BLaER1 (cell line): ENCODE measurements around the gene LBHD2.

Experiments
- H3K27ac ChIP-seq: shearing (Covaris generic); formaldehyde crosslinking; 2 replicates; pipeline ENCODE4 v1.8.1; 2022
- H3K27me3 ChIP-seq: shearing (Covaris generic); formaldehyde crosslinking; 2 replicates; pipeline ENCODE4 v1.8.1; 2022
- H3K36me3 ChIP-seq: shearing (Covaris generic); formaldehyde crosslinking; 2 replicates; pipeline ENCODE4 v1.8.1; 2022
- H3K4me1 ChIP-seq: shearing (Covaris generic); formaldehyde crosslinking; 2 replicates; pipeline ENCODE4 v1.8.1; 2022
- H3K4me2 ChIP-seq: shearing (Covaris generic); formaldehyde crosslinking; 2 replicates; pipeline ENCODE4 v1.8.1; 2022
- H3K4me3 ChIP-seq: shearing (Covaris generic); formaldehyde crosslinking; 2 replicates; pipeline ENCODE4 v1.8.1; 2022
- H3K9ac ChIP-seq: shearing (Covaris generic); formaldehyde crosslinking; 2 replicates; pipeline ENCODE4 v1.8.1; 2022
- H3K9me3 ChIP-seq: shearing (Covaris generic); formaldehyde crosslinking; 2 replicates; pipeline ENCODE4 v1.8.1; 2022
- H4K20me1 ChIP-seq: shearing (Covaris generic); formaldehyde crosslinking; 2 replicates; pipeline ENCODE4 v1.8.1; 2022
- Cebpa-rat ChIP-seq: shearing (Covaris generic); IDR thresholded peaks from 2 replicates; pipeline ENCODE4 v1.8.1; 2022

The LBHD2 gene

DNA sequence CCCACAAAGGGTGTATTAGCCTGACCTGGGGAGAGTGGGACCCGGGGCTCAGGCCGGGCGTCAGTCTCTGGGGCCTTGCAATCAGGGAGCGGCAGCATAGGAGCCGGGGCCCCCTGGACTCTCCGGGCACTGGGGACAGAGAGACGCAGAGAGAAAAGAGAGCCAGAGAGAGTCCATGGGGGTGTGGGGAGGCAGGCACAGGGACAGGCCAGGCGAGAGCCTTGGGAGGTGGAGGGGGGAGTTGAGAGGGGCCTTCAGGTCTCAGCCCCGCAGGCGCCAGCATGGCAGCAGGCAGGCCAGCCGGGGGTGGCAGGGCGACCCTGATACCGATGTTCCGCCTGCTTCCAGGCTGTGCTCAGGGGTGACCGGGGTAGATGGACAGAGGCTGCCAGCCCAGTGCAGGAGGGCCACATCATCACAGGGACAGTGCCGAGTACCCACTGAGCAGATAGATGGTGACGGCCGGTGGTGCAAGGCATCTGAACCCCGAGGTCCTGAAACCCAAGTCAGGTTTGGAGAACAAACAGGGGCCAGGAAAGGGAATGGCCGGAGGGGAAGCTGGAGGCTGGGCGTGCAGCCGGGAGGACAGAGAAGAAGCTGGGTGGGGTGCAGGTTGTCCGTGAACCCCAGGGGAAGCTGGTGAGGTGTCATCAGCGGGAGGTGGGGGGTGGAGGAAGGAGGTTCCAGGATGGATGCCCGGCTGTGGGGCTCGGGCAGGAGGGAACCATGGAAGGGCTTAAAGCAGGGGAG, 13.4 kb downstream of the LBHD2 start:
- Histone ChIP-seq H3K4me1 (peaks cover 25% of the 10 kb centered on the region), H3K27me3 (peaks cover 23% of the 10 kb centered on the region), H4K20me1 (no peaks in the 10 kb centered on the region), H3K9ac (no peak overlapping the region), H3K9me3 (no peaks in the 10 kb centered on the region), H3K27ac (no peak overlapping the region), H3K36me3 (no peaks in the 10 kb centered on the region), H3K4me3 (no peak overlapping the region), H3K4me2 (no peak overlapping the region)
- TF ChIP-seq Cebpa-rat = no peak

DNA sequence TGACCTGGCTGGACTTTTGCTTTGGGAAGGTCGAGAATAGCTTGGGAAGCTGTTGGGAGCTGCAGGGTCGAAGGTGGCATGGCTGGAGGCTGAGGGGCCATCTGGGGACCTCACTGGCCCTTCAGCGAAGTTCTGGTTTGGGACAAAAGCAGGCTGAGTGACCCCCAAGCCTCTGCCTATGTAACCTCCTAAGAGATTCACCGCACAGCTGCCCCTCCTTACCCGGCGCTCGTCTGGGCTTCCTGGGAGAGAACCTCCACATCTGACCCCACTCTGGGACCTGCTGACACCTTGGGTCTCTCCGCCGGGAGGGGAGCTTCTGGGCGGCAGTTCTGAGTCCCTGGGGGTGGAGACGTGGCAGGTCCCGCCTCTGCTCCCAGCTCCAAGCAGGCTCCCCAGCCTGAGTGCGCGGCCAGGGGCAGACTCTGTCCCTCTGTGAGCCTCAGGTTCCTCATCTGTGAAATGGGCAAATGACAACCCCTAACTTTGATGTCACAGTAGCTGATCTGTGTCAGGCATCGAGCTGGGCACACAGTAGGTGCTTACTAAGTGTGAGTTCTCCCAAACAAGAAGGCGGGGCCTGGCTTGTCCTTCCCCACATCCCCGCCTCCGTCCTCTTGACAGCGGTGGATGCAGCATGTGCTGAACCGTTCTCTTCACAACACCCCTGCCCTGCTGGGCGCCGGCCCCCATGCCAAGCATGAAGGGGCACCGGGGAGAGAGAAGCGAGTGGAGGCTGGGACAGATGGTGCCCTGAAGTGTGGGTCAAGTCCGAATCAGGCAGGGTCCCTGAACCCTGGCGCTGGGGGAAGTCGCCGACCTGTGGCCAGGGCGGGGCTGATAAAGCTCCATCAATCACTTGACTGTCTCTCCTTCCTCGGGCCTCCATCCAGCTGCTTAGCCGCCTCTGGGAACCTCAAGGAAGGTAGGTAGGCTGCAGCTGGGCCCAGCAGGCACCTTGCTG, 14.3 kb downstream of the LBHD2 start:
- no peak overlapping the region for H3K9ac ChIP-seq
- no peak for TF ChIP-seq Cebpa-rat
- H3K27me3 ChIP-seq = peaks cover 31% of the 10 kb centered on the region
- peaks cover 33% of the 10 kb centered on the region for H3K4me1 ChIP-seq
- no peak overlapping the region for H3K4me2 ChIP-seq
- H3K36me3 ChIP-seq = no peaks in the 10 kb centered on the region
- no peak overlapping the region for H3K27ac ChIP-seq
- no peak overlapping the region for H3K4me3 ChIP-seq
- no peaks in the 10 kb centered on the region for H3K9me3 ChIP-seq
- H4K20me1 ChIP-seq = peaks cover 8% of the 10 kb centered on the region; the same call in 1 of the 2 replicates

DNA sequence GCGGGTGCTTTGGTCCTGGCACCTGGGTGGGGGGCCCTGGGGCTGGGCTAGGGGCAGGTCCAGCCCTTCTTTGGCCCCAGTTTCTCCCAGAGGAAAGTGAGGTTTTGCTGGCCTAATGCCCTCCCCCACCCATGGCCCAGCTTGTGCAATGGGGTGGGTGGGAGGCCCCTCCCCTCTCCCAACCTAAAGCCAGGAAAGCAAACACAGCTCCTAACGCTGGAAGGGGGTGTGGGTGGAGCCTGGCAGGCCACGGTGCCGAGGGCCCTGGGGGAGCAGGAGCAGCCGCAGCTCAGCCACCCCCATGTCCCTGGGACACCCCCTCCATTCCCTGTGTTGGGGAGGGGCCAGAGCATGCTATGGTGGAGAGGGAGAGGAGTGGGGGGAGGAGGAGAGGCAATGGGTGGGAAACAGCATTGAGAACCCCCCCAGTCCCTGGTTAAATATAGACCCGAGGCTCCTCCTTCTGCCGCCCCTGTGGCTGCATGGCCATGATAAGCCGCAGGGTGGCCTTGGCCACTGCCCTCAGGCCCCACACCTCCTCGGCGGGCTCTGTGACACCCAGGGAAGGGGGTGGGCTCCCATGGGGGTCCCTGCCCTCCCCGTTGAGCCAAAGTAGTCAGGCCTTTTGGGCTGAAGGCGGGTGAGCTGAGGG, 15.2 kb downstream of the LBHD2 start:
- TF ChIP-seq Cebpa-rat = no peak
- Histone ChIP-seq H3K27me3 (peaks cover 41% of the 10 kb centered on the region), H3K4me2 (peak overlapping the region; percentile 37), H3K36me3 (no peaks in the 10 kb centered on the region), H3K27ac (no peak overlapping the region), H3K4me3 (no peak overlapping the region), H4K20me1 (peaks cover 17% of the 10 kb centered on the region), H3K4me1 (peaks cover 37% of the 10 kb centered on the region), H3K9me3 (no peaks in the 10 kb centered on the region), H3K9ac (no peak overlapping the region)

- H3K4me3 ChIP-seq = no peak overlapping the region
Measured at GRCh38 chr14:103099733-103100280, 15.8 kb downstream of the LBHD2 start.

DNA sequence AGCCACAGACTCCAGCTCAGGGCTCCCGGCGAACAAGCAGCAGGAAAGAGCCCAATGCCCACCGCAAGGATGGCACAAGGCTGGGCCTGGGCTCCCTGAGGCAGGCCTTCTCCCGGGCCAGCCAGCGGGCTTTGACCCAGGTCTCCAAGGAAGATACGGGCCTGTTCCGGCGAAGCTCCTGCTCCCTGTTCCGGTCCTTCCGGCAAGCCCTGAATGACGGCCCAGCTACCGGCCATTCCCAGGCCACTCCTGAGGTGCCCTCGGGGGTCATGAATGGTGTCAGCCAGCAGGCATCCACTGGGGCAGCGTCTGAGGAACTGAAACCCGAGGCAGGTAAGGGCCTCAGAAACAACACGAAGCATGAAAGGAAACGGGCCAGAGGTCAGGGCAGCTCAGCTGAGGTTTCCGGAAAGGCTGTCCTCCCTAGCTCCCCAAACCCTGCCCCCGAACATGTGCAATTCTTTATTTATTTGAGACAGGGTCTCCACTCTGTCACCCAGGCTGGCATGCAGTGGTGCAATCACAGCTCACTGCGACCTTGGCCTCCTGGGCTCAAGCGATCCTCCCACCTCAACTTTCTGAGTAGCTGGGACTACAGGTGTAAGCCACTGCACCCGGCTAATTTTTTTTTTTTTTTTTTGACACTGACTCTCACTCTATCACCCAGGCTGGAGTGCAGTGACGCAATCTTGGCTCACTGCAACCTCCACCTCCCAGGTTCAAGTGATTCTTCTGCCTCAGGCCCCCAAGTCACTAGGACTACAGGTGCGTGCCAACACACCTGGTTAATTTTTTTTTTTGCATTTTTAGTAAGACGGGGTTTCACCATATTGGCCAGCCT, 16.5 kb downstream of the LBHD2 start:
- H3K27ac ChIP-seq = no peak overlapping the region
- H3K4me2 ChIP-seq = peak overlapping the region; percentile 23; the same call in 1 of the 2 replicates
- H3K9me3 ChIP-seq = no peaks in the 10 kb centered on the region
- TF ChIP-seq Cebpa-rat = peak; percentile 34; the same call in 1 of the 2 replicates
- H4K20me1 ChIP-seq = peaks cover 23% of the 10 kb centered on the region
- H3K27me3 ChIP-seq = peaks cover 53% of the 10 kb centered on the region
- H3K36me3 ChIP-seq = no peaks in the 10 kb centered on the region
- H3K4me1 ChIP-seq = peaks cover 47% of the 10 kb centered on the region
- no peak overlapping the region for H3K4me3 ChIP-seq
- H3K9ac ChIP-seq = no peak overlapping the region

More at GRCh38 chr14:103099733-103100280, 15.8 kb downstream of the LBHD2 start:
- Histone ChIP-seq H3K27me3 (peaks cover 47% of the 10 kb centered on the region), H3K4me2 (no peak overlapping the region), H4K20me1 (peaks cover 23% of the 10 kb centered on the region), H3K36me3 (no peaks in the 10 kb centered on the region), H3K27ac (no peak overlapping the region), H3K4me1 (peaks cover 41% of the 10 kb centered on the region), H3K9me3 (no peaks in the 10 kb centered on the region), H3K9ac (no peak overlapping the region)
- TF ChIP-seq Cebpa-rat = no peak

- Histone ChIP-seq H3K27me3 (peaks cover 54% of the 10 kb centered on the region), H3K9ac (no peak overlapping the region), H3K27ac (no peak overlapping the region), H3K4me1 (peaks cover 57% of the 10 kb centered on the region), H3K9me3 (no peaks in the 10 kb centered on the region), H3K4me3 (no peak overlapping the region), H3K4me2 (no peak overlapping the region), H4K20me1 (peaks cover 23% of the 10 kb centered on the region), H3K36me3 (no peaks in the 10 kb centered on the region)
- TF ChIP-seq Cebpa-rat = no peak
Measured at GRCh38 chr14:103101257-103101962, 17.4 kb downstream of the LBHD2 start.

GRCh38 chr14:103101963-103102688, 18.1 kb downstream of the LBHD2 start:
- peaks cover 54% of the 10 kb centered on the region for H3K27me3 ChIP-seq
- no peak overlapping the region for H3K9ac ChIP-seq
- no peak overlapping the region for H3K27ac ChIP-seq
- no peak overlapping the region for H3K4me3 ChIP-seq
- peaks cover 60% of the 10 kb centered on the region for H3K4me1 ChIP-seq
- H3K36me3 ChIP-seq = no peaks in the 10 kb centered on the region
- no peak for TF ChIP-seq Cebpa-rat
- H3K4me2 ChIP-seq = no peak overlapping the region
- H3K9me3 ChIP-seq = no peaks in the 10 kb centered on the region
- H4K20me1 ChIP-seq = peaks cover 23% of the 10 kb centered on the region
